NOMO-1 (cell line): Measurements from ENCODE around the gene MITF.

Experiments used
- DNase-seq, 2 experiments: peaks; one replicate each; lab custom pipeline; 2025; ENCODE audit not compliant: unreplicated experiment in 2 of 2; lab: John Stamatoyannopoulos, UW

MITF gene

DNA sequence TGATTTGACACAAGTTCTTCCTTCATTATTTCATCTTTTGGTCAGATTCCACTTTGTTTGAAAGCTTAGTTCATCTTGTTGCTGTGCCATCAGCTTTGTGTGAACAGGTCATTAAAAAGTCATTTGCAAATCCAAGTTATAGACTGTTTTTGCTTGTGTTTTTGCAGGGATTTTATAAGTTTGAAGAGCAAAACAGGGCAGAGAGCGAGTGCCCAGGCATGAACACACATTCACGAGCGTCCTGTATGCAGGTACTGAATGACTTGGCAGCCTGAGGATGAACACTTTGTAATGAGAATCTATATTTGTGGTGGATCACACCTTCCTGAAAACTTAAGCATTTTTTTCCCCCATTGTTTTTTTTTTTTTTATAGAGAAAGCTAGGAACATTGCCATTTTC is 199.7 kb downstream of the MITF start:
- no peak for DNase-seq

DNA sequence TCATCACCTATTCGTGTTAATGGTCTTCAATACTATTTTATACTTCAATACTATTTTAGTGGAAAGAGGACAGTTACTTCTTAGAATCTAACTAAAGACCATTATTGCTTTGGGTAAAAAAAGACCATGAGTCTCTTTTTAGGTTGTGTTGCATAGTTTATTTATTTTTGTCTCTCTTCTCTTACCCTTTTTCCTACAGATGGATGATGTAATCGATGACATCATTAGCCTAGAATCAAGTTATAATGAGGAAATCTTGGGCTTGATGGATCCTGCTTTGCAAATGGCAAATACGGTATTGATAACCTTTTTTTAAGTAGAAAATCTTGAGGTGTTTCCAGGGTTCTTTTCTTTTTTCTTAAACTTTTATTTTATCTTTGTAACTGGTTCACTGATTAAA is 201.8 kb downstream of the MITF start:
- DNase-seq = no peak

DNA sequence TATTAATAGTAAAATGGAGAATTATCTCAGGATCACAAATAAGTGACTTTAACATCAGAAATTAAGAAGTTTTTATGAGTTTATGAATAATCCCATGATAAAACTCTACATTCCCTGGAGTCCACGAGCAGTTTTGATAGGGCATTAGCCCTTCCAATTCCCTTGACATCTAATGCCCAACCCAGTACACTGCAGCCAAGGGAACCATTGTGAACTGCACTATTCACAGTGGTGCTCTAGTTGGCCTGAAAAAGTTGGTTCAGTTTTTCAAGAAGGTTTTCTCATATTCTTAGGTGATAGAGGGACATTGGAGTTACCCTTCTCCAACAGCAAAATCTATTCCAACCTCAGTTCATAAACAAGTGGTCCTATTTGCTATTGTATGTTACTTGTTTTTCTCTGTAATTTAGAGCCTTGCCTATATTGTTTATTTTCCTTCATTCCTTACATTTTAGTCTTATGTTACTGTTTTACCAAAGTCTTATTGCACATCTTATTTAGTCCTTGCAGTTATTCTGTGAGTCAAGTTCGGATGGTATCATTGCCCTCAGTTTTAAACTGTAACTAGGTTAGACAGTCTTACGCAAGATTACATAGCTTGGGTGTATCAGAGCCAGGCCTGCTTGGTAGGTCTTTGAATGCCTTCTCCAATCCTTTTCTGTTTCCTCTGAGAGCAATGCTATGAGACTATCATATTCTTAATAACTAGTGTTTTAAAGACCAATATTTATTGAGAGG is 202.3 kb downstream of the MITF start:
- DNase-seq = no peak

DNA sequence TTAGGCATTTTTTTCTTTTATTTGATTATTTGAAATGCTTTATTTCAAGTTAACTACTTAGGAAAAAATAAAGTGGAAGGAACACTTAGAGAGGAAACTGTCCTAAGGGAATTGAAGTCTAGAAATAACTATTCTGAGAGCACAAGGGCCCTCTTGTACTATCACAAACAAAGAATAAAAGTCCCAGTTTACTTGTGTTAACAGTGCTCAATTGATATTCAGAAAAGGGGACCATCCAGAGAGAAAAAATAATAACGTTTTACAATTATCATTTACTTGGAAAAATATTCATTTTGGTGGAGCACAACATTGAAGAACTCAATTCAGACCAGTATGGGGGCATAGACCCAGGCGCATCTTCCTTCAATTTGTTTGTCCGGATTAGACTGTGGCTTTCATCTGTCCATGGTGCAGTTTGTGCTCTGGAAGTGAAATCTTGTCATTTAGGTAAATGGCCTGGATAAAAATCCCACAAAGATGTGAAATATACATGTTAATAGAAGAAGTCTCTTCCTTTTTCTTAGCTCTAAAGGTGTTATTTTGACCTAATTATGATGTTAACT is 205.7 kb downstream of the MITF start:
- no peak for DNase-seq

DNA sequence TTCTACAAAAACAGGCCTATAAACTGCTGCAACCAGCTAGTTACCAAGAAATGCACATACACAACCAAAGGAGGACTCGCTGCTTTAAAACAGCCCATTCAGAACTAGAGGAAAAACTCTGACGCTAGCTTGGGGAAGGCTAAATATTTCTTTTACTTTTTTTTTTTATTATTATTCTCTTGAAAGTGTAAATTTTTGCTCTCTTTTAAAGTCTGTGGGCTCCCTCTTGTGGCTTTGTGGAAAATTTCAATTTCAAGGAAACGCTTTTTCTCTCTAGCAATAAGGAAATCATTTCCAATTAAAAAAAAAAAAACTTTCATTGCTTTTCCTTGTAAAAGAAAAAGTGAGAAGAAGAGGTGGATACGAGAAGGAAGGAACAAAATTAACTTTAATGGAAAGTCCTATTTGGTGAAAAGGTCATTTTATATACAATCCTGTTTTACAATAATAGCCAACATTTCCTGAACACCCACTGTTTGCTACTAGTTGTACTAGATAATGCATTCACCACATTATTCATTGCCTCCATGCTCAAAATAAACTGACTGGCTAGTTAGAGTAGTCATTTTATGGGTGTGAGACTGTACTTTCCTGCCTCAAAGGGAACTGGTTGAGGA is 209.1 kb downstream of the MITF start:
- DNase-seq = peak in 1 of 2 experiments; percentile 37

DNA sequence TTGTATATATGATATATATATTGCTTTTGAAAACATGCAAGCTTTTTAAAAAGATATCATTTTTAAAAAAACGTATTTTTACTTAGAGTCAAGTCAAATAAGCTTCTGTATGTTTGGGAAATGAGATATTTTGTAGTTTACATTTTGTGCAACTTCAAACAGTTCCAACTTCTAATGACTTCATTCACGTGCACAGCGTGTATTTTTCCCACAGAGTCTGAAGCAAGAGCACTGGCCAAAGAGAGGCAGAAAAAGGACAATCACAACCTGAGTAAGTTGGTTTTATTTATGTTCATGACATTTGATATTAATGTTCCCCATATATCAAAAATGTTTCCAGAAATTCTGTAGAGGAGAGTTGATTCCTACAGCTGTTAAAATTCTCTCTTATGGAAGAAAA is 212.4 kb downstream of the MITF start:
- no peak for DNase-seq

DNA sequence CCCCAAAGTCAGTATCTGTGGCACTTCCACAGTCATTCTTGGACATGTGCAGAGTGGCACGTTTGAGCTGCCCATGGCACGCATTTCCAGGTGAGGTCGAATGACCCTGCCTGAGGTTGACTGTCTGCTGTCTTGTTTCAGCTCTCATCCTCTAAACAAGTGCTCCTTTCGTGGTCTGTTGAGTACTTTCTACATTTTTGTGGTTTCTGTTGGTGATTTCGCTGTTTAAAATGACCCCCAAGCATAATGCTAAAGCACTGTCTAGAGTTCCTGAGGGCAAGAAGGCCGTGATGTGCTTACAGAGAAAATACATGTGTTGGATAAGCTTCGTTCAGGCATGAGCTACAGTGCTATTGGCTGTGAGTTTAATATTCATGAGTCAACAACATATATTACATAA is 220.3 kb downstream of the MITF start:
- no peak for DNase-seq

DNA sequence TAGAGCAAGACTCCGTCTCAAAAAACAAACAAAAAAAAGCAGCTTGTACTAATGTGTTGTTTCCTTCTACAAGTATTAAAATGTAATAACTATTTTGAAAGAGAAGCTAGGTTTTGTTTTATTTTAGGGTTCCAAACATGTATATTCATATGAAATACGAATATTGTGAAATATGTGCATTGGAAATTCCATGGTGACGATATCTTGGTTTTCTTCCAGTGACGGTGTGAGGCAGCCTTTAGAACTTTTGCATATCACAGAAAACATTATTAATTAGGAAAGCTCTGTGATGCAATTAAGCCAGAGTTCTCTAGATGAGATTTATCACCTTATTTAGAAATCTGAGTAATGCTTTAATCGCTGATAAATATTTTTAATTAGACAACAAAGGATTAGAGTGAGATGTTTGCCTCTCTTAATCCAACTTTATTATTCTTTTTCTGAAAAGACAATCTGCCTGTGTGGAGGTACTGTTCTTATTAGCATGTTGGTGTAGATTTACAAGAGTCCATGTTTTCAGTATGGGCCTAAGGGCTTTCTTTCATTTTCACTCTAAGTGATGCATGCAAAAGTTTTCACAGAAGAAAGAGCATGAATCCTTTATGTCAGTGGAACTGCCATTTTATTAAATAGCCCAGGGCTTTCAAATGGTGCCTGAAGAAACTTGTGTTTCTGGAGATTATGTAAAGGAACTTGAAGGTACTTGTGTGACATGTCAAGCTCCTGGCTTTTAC is 222.6 kb downstream of the MITF start:
- DNase-seq = no peak

DNA sequence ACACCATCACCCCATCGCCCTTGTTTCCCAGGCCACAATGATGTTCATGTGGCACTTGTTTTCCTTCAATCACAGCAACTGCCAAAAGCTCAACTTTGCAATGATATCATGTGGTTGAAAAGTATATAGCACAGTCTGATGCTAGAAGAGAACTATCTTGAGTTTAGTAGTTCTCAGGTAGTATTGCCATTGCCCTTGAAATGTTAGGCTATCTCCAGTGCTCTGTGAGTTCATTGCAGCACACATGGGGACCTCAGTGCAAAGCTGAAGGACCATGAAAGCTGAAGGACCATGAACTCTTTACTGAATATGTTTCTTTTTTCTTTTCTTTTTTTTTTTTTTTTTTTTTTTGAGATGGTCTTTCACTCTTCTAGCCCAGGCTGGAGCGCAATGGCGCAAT is 224.4 kb downstream of the MITF start:
- DNase-seq = no peak

DNA sequence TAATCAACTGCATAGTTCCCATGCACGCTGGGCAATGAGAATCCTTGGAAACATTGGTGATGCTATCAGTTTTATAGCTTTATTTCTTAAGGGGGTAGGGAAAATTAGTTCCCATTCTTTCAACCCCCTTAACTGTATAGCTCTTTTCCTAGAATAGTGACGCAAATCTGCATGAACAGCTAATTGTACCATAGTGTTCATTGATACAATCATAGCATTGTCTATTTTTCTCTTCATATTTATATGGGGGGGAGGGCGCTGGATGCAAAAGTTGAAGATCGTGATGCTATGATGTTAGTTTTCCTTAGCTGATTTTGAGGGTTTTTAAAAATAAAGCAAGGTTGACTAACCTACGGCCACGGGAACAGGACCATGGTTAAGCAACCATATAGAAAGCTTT is 227.9 kb downstream of the MITF start:
- no peak for DNase-seq

DNA sequence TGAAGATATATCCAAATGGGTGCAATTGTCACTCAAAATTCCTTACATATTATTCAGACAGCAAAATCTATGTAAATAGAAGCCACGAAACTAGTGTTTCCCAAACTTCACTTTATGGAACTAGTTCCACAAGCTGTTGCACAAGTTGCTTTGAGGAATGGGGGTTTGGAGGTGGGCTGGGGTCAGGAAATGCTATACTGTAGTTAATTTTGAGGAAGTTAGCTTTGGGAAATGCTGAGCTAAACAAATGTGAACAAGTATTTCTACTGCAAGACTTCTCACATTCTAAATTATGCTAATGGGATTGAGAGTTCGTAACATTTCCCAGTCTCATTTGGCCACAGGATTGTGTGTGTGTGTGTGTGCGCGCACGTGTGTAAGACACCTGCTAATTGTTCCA is 231.6 kb downstream of the MITF start:
- DNase-seq = peak in 1 of 2 experiments; percentile 13

DNA sequence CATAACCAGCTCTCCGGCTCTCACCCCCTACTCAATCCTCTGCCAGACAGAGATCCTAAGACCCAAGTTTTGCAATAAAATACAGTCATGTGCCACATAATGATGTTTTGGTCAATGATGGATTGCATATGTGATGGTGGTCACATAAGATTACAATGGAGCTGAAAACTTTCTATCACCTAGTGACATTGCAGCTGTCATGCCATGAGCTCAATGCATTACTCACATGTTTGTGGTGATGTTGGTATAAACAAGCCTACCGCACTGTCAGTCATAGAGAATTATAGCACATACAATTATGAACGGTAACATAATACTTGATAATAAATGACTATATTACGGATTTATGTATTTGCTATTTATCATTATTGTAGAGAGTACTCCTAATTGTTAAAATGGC is 233.4 kb downstream of the MITF start:
- DNase-seq = no peak

DNA sequence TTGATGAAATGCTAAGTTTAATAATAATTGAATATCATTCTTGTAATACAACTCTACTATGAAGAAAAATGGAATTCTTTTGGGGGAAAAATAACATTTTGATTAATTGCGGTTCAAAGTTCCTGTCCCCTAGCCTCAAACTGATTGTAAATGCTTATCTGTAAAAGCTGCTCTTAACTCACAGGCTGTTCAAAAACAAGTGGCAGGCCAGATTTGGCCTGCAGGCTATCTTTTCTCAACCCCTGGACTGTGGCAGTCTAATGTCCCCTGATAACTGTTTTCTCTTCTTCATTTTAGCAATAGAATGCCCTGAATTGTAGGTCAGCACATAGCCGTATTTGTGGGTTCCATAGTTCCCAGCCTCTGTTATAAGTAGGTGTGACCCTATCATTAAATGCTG is 236.8 kb downstream of the MITF start:
- DNase-seq = no peak

DNA sequence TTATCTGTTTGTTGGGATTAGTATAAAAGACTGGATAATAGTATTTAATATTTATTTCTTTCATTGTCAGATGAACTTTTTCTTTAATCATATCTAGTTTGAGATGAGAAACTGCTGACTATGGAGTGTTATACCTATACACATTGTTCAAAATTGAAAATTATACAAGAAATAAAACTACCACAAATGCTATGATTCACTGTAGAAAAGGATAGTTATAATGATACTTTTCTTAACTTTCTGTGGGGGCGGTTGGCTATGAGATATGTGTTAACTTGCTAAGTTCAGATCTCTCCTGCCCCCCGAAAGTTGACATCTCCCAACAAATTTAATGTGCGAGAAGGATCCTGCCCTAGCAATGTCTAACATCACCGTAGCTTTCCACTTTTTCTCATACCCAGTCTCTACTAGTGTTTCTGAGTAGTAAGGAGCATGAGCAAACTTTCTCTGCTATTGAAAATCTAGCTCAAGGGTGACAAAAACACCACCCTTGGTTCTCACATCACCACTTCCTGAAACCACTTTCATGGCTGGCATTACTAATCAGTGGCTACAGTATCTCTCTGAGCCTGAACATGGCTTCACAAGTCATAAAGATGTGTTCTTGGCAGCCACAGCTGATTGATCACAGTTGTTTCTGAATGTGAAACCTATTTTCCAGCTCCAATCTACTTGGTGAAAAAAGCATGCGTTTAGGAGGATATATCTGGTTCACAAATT is 244.4 kb downstream of the MITF start:
- DNase-seq = peak in 1 of 2 experiments; percentile 22

DNA sequence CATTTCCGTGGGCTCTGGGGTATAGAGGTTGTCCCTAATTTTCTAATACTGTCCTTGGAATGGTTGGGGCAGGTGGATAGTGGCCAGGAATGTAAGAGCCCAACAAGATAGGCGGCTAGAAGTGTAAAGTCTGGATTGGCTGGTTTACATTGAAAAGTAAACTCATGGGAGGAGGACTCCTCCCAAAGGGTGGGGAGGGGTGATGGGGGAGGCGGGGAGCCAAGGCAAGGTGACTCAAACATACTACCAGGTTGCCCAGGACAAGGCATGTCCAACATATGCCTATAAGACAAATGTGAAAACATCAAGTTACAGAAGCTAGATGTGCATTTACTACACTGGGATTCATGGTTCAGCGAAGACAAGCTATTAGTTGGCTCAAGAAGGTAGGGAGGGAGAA is 246.0 kb downstream of the MITF start:
- no peak for DNase-seq

DNA sequence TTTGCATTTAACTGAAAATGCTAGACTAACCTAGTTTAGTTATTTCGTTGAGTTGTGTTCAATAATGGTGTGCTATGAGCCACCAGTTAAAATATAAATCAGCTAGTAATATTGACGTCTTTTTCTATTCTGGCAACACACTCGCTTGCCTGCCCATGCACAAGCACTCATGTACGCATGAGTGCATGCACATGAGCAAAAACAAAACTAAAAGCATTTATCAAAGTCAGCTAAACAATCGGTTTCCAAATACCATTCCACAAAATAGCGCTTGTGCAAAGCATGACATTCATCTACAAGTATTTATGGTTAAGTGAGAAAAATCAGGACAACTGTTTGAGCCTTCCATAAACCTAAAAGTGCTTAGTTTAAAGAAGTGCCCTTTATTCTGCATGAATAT is 247.2 kb downstream of the MITF start:
- no peak for DNase-seq

DNA sequence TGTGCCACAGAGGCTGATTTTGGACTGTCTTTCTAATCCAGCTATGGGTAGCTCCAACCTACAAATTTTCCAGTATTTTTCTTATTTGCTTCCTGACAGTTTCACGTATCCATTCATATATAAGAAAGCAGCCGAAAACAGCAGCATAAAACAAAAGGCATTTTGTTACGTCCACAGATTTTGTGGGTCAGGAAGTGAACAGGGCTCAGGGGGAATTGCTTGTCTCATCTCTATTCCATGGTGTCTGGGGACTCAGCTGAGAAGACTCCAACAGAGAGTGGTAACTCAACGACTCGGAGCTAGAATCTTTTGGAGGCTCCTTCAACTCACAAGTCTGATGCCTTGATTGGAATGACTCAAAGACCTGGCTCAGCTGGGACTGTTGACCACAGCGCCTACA is 248.6 kb downstream of the MITF start:
- no peak for DNase-seq

DNA sequence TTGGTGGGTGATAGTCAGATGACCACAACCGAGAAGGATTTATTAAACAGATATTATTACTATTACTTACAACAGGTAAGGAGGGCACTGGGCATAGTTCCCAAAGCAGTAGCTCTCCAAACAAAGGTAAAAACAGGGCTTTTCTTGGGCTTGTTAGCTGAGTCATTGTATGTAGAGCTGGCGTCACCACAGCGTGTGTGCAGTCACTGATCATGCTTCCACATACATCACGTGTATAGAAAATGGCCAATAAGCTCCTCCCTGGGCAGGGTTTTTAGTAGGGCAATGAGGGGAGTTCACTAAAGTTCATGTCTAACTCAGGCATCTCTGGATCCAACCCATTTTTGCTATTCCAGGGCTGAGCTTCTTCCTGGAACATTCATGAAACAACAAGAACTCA is 254.5 kb downstream of the MITF start:
- DNase-seq = no peak

DNA sequence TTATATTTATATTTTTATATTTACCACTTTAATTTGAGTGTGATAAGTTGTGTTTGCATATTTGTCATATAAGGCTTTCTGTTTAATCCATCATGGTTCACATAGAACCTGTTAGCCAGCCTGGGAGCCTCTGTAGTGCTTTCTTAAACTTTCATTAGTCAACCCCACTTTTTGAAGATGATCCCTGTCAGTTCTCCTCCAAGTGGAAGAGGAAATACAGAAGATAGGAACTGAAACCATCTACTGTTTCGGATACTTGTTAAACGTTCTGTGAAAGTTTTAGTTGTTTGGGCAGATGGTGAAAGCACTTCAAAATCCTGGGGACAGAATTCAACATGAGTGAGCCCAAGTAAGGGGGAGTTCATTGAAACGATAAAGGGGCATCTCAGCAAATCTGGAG is 255.7 kb downstream of the MITF start:
- DNase-seq = peak; percentile 44 to 84

DNA sequence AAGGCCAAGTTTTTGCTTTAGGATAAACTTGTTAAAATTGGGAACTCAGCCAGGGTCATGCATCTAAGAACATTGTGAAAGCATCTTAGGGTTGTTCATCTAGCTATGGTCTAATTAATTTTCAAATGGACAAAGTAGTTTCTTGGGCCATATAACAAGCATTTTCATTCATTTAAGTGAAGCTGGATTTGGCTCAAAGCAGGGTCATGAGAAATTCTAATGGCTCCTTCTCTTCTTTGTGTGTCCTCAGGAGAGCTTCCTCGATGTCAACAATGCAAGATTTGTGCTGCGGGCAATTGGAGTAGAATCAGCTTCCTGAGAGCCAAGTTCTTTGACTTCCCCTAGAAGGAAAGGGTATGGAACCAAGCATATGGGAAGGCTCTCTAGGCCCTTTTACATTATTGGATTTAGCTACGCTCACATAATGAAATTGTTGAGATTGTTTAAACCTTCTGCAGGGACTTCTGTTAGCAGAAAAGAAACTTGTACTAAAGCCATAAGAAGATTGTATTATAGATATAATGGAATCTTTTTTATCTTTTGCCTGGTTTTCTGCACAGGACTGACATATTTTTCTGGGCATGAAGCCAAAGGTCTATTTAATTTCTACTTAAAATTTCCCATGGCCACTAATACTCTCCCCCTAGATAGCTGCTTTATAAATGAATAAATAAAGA is 258.5 kb downstream of the MITF start:
- no peak for DNase-seq

DNA sequence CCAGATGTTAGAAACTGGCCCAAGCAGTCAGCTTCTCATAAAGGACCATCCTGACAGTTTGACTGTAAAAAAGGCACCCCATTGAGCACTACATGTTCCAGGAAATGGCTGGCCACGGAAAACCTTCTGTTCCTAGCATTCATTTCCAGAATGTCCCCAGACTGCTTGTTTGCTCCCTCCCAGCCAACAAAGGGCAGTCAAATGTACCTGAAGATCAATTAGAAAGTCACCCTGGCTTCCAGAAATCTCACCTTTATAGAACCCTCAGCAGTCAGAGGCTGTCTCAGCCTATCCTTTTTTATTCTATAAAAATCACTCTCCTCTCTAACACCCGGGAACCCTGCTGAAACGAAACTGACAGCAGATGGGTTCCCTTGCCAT is 259.5 kb downstream of the MITF start:
- DNase-seq = no peak
